Activated CD4-positive, alpha-beta T cell treated with anti-CD3 and anti-CD28 coated beads, Interleukin-2, amount 50 U/mL, for 16 hours (primary cell): ENCODE measurements around the gene AWAT2.

Source experiments
- DNase-seq: peaks from one replicate; pipeline ENCODE4 v3.0.0-alpha.2; 2020

AWAT2 gene

DNA sequence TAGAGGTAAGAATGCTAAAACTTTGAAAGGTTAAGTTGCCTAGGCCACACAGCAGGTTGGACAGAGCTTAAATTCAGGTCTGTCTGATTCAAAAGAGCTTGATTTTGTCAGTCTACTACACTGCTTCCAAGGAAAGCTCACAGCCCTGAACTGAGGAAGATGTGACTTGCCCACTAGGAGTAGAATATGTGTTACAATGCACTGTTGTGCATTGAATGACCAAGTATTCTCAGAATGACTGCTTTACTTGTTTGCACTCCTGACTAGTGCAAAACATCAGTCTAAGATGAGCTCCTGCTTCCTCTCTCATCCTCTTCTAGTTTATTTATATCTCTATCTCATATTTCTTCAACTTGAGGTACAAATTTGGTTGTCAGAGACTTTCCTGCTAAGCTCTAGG, 56.2 kb downstream of the AWAT2 start:
- no peak for DNase-seq

DNA sequence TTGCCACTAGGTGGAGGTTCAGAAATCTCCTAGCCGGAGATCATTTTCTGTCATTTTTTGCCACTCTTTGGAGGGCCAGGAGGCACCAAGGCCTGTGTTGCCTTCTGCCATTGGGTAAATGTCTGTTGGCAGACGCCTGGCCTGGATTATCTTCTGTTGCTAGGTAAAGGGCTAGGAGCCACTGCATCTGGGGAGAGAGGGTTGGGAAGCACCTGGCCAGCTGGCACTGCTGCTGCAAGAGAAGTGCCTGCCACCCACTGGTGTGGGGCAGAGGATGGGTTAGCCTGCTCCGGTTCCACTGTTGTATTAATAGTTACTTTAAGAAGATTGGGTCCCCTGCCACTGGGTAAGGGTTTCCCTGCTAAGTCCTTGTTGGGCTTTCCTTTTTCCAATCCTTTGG, 58.1 kb downstream of the AWAT2 start:
- no peak for DNase-seq
